GM12878 (cell line): ENCODE measurements around the gene RRAGB. TPM values are rescaled to one million over a fixed set of nuclear protein-coding genes. Genes with fewer than 3 reads are reported as not detected.
A peak's percentile ranks its signal among the peaks of the same experiment; 100 is the strongest.

Experiments used
- ATAC-seq: fragments of 200-7000 bp; cut with Tn5 transposase; 3 replicates; pipeline ENCODE4 v1.9.1; 2020; ENCODE audit warnings: mild to moderate bottlenecking, moderate library complexity
- BruUV-seq: library from RNA; stranded (reverse); fragments of 400-500 nt; replicated peaks from 2 replicates; lab custom pipeline; 2021; lab: Mats Ljungman, UMichigan
- CTCF ChIA-PET: fragments of 300-600 bp; sonication (Branson Sonifier 250); formaldehyde crosslinking; extraction: SDS; loops from one replicate; lab custom pipeline; 2021; ENCODE audit warnings: inconsistent platforms; lab: Yijun Ruan, JAX
- POLR2A ChIA-PET: fragments of 350-600 bp; formaldehyde crosslinking; extraction: SDS; loops from one replicate; lab custom pipeline; 2021; ENCODE audit warnings: inconsistent platforms; lab: Charles Lee
- RAD21 ChIA-PET: fragments of 300-600 bp; sonication (Branson Sonifier 250); formaldehyde crosslinking; loops from one replicate; lab custom pipeline; 2023; ENCODE audit warnings: antibody characterized with exemption; ENCODE audit not compliant: unreplicated experiment; lab: Charles Lee
- SMC1A ChIA-PET: fragments of 300-600 bp; sonication (Branson Sonifier 250); formaldehyde crosslinking; loops from one replicate; lab custom pipeline; 2023; ENCODE audit not compliant: unreplicated experiment, uncharacterized antibody; lab: Charles Lee
- DNase-seq: peaks from one replicate; pipeline ENCODE4 v3.0.0-alpha.2; 2011; ENCODE audit warnings: low read depth, low spot score
- FAIRE-seq: peaks from 3 replicates; lab custom pipeline; 2011; peaks lifted over from hg19 to GRCh38; lab: Jason Lieb, UNC
- H2AFZ ChIP-seq: 2 replicates; pipeline ENCODE4 v1.6.0; 2011; ENCODE audit warnings: low read depth, low read length, control low read depth; ENCODE audit not compliant: control insufficient read depth
- H3K27ac ChIP-seq: 2 replicates; pipeline ENCODE4 v1.5.1; 2011; ENCODE audit warnings: control low read depth; ENCODE audit not compliant: control insufficient read depth, insufficient read depth
- H3K27me3 ChIP-seq, 2 experiments: replicated peaks in 1 of 2; 2 replicates each; pipeline versions ENCODE4 v1.6.0 to v1.6.1; 2011; ENCODE audit warnings: low read length in 1 of 2; ENCODE audit not compliant: control insufficient read depth in 2 of 2, insufficient read depth in 2 of 2
- H3K36me3 ChIP-seq, 2 experiments: 2 replicates each; pipeline ENCODE4 v1.5.1; 2011; ENCODE audit warnings: low read length in 1 of 2; ENCODE audit not compliant: control insufficient read depth in 2 of 2, insufficient read depth in 2 of 2
- H3K4me1 ChIP-seq: 2 replicates; pipeline ENCODE4 v1.6.1; 2011; ENCODE audit warnings: mild to moderate bottlenecking, low read length, moderate library complexity, mixed read lengths; ENCODE audit not compliant: control insufficient read depth, insufficient read depth
- H3K4me2 ChIP-seq: 2 replicates; pipeline ENCODE4 v1.6.0; 2011; ENCODE audit warnings: control low read depth; ENCODE audit not compliant: control insufficient read depth, insufficient read depth
- H3K4me3 ChIP-seq: fragments of 200-600 bp; sonication (generic); 2 replicates; pipeline ENCODE4 v1.5.1; 2016
- H3K79me2 ChIP-seq: 2 replicates; pipeline ENCODE4 v1.6.0; 2011; ENCODE audit warnings: low read length; ENCODE audit not compliant: control insufficient read depth, insufficient read depth
- H3K9ac ChIP-seq: 2 replicates; pipeline ENCODE4 v1.8.0; 2011; ENCODE audit warnings: low read length, control low read depth, mixed read lengths; ENCODE audit not compliant: control insufficient read depth, insufficient read depth
- H3K9me3 ChIP-seq: replicated peaks from 3 replicates; pipeline ENCODE4 v1.5.1; 2011; ENCODE audit warnings: mild to moderate bottlenecking, low read length; ENCODE audit not compliant: control insufficient read depth, insufficient read depth
- H4K20me1 ChIP-seq: 2 replicates; pipeline ENCODE4 v1.6.0; 2011; ENCODE audit not compliant: control insufficient read depth, insufficient read depth
- BACH1 ChIP-seq: fragments of 450-650 bp; IDR thresholded peaks from 2 replicates; pipeline ENCODE4 v1.6.1; 2017; ENCODE audit warnings: mild to moderate bottlenecking, borderline replicate concordance
- BCLAF1 ChIP-seq: fragments of 450-650 bp; IDR thresholded peaks from 2 replicates; pipeline ENCODE4 v1.6.1; 2017; ENCODE audit warnings: antibody characterized with exemption, mild to moderate bottlenecking, moderate library complexity
- BRCA1 ChIP-seq: IDR thresholded peaks from 2 replicates; pipeline ENCODE4 v1.6.1; 2011; ENCODE audit warnings: low read depth, low read length, improper control_type of control experiment
- CBFB ChIP-seq: IDR thresholded peaks from 2 replicates; pipeline ENCODE4 v1.6.1; 2016; ENCODE audit warnings: antibody characterized with exemption, low read depth
- FOS ChIP-seq: IDR thresholded peaks from 3 replicates; pipeline ENCODE4 v1.6.1; 2011; ENCODE audit warnings: borderline replicate concordance; ENCODE audit not compliant: insufficient read length; ENCODE audit errors: extremely low read depth
- IKZF2 ChIP-seq, 2 experiments: fragments of 450-650 bp; IDR thresholded peaks; 2 replicates each; pipeline ENCODE4 v1.6.1; 2017; ENCODE audit warnings: mild to moderate bottlenecking in 2 of 2, moderate library complexity in 2 of 2
- JUNB ChIP-seq: IDR thresholded peaks from 2 replicates; pipeline ENCODE4 v1.6.1; 2016; ENCODE audit warnings: antibody characterized with exemption, mild to moderate bottlenecking
- KLF5 ChIP-seq: fragments of 450-650 bp; IDR thresholded peaks from 2 replicates; pipeline ENCODE4 v1.6.1; 2014; ENCODE audit warnings: mild to moderate bottlenecking; ENCODE audit not compliant: partially characterized antibody
- MEF2A ChIP-seq: IDR thresholded peaks from 2 replicates; pipeline ENCODE4 v1.6.1; 2011; ENCODE audit warnings: low read depth, mild to moderate bottlenecking, low read length, moderate library complexity; ENCODE audit not compliant: insufficient read depth
- MTA2 ChIP-seq: fragments of 450-650 bp; IDR thresholded peaks from 2 replicates; pipeline ENCODE4 v1.6.1; 2016; ENCODE audit warnings: low read depth, mild to moderate bottlenecking, moderate library complexity
- MXI1 ChIP-seq: fragments of 150-350 bp; IDR thresholded peaks from 2 replicates; pipeline ENCODE4 v1.6.1; 2011; ENCODE audit warnings: low read depth, mild to moderate bottlenecking, inconsistent platforms, low read length, improper control_type of control experiment
- PML ChIP-seq: IDR thresholded peaks from 2 replicates; pipeline ENCODE4 v1.6.1; 2012; ENCODE audit warnings: low read length, inconsistent platforms
- POLR2AphosphoS5 ChIP-seq: IDR thresholded peaks from 2 replicates; pipeline ENCODE4 v1.6.1; 2011; ENCODE audit warnings: mild to moderate bottlenecking, low read length, inconsistent platforms
- RCOR1 ChIP-seq: conservative IDR thresholded peaks from 2 replicates; pipeline ENCODE4 v1.6.1; 2012; ENCODE audit warnings: low read depth, low read length, improper control_type of control experiment
- USF1 ChIP-seq: IDR thresholded peaks from 2 replicates; pipeline ENCODE4 v1.6.1; 2011; ENCODE audit warnings: borderline replicate concordance, low read depth, mild to moderate bottlenecking, moderate library complexity, mixed read lengths, low read length; ENCODE audit not compliant: insufficient read depth; ENCODE audit errors: extremely low read length
- ZNF24 ChIP-seq: fragments of 450-650 bp; IDR thresholded peaks from 2 replicates; pipeline ENCODE4 v1.6.1; 2017; ENCODE audit warnings: antibody characterized with exemption, mild to moderate bottlenecking
- ZZZ3 ChIP-seq: IDR thresholded peaks from 2 replicates; pipeline ENCODE4 v1.6.1; 2011; ENCODE audit warnings: low read depth; ENCODE audit not compliant: control insufficient read depth, insufficient read length
- WGBS: methylation state at CpG from one replicate; pipeline ENCODE4 v1.1.6; 2016; ENCODE audit warnings: low lambda C conversion rate; ENCODE audit not compliant: insufficient replicate concordance, insufficient coverage; ENCODE audit errors: missing lambda C conversion rate; 5-methylcytosine and 5-hydroxymethylcytosine counted together
- in situ Hi-C: fragments of 300-500 bp; cut with MboI; formaldehyde crosslinking; loops from 9 replicates; pipeline ENCODE4 v1.14.3; 2018; ENCODE audit warnings: mixed read lengths
- intact Hi-C: fragments of 100-400 bp; cut with micrococcal nuclease; formaldehyde crosslinking; loops from one replicate; pipeline ENCODE4 v1.14.2; 2022; ENCODE audit not compliant: unreplicated experiment
- polyA plus RNA-seq, 11 experiments: library from polyadenylated mRNA; depleted of rRNA in 4 of 11; unstranded in 6 of 11; stranded (reverse) in 5 of 11; fragments of >200 nt; fragmentation: Nextera tagmentation in 4 of 11; fragmentation: Illumina TruSeq in 1 of 11; extraction: Ambion mirVana in 4 of 11; extraction: Trizol in 1 of 11; gene quantifications; 1 replicate in 1 of 11; 2 replicates in 10 of 11; pipeline versions ENCODE4 v1.2.1 to v1.2.3, GENCODE V29; 2011 to 2016; ENCODE audit warnings: inconsistent platforms in 2 of 11, missing spikeins in 2 of 11, low read depth in 1 of 11
- total RNA-seq, 4 experiments: library from RNA; depleted of rRNA in 3 of 4; stranded (reverse); fragments of >200 nt in 3 of 4; fragmentation: Illumina TruSeq in 1 of 4; extraction: Trizol in 1 of 4; gene quantifications; 2 replicates each; pipeline versions ENCODE4 v1.2.1 to v1.2.3, GENCODE V29; 2013 to 2021
- TF ChIP-seq, protein P1 (sequence below): IDR thresholded peaks from 2 replicates; pipeline ENCODE4 v1.6.1; 2012; ENCODE audit warnings: low read depth, low read length, improper control_type of control experiment
- TF ChIP-seq, protein P2 (sequence below): IDR thresholded peaks from 2 replicates; pipeline ENCODE4 v1.6.1; 2011; ENCODE audit warnings: low read depth, mild to moderate bottlenecking, low read length, moderate library complexity, borderline replicate concordance; ENCODE audit errors: extremely low read depth

The RRAGB gene
- total and polyA plus RNA-seq, 10 of the 15 experiments (the other 5 are each of a cell fraction or from before 2014, with no cell fraction given) = 8.2 to 30.8 (median 12.0) TPM

DNA sequence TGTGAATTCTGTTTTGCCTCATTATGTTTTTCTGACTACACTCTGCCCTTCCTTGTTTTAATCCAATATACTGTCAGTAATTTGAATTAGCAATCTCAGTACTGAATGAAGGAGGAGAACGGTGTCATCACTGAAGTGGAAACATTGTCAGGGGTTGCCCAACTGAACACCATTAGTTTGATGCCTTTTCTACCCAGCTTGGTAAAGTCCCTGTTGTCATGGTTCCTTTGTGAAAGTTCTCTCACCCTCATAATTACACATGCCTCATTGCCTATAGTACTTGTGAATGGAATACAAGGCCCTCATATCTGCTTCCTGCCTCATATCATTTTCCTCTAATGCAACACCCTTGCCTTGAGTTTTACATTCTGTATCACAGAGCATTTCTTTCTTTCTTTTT is 76.9 kb downstream of the RRAGB start (continued):
- TF ChIP-seq USF1 (no peak), MTA2 (peak; percentile 59; the same call in 1 of the 2 replicates), MXI1 (0 out of 2 replicates have a peak, but pooled peaks have one; percentile 21)

DNA sequence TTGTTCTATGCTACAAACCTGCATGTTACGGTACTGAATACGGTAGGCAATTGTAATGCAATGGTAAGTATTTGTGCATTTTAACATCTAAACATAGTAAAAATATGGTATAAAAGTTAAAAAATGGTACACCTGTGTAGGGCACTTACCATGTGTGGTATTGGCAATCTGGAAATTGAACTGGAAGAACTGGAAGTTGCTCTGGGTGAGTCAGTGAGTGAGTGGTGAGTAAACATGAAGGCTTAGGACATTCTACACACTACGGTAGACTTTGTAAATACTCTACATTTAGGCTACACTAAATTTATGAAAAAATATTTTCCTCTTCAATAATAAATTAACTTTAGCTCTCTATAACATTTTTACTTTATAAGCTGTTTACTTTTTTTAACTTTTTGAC is 78.9 kb downstream of the RRAGB start:
- ChIA-PET CTCF (no interaction called here), POLR2A (no interaction called here), SMC1A (interaction anchor here (0.7 to 2.6 kb wide), 5 partner anchors 39 to 112 kb away, joined by 3 to 6 read pairs (median 3); no protein-coding TSS in a partner anchor), RAD21 (no interaction called here)
- ATAC-seq = no peak
- Histone ChIP-seq H3K4me3 (no peak overlapping the region), H3K36me3 (no peaks in the 10 kb centered on the region), H4K20me1 (no peaks in the 10 kb centered on the region), H3K27ac (no peak overlapping the region), H3K9me3 (no peaks in the 10 kb centered on the region; the same call in 2 of the 3 replicates), H3K79me2 (no peaks in the 10 kb centered on the region), H2AFZ (no peak overlapping the region), H3K4me1 (no peaks in the 10 kb centered on the region), H3K9ac (no peak overlapping the region), H3K4me2 (no peak overlapping the region), H3K27me3 (no peaks in the 10 kb centered on the region)
- no peak for DNase-seq
- in situ Hi-C loops (no loop called here), intact Hi-C loops (loop anchor here (5.0 to 10.0 kb wide), 2 partner anchors 71 to 82 kb away; partner anchors contain the start of gene RRAGB)
- 20% methylated on average over 3 of the region's 3 CpGs for WGBS
- FAIRE-seq = no peak
- BruUV-seq = no TSS peak
- no peak for TF ChIP-seq ZZZ3
- TF ChIP-seq ZNF24 = no peak
- TF ChIP-seq PML = no peak
- TF ChIP-seq BRCA1 = no peak
- TF ChIP-seq, protein P1, sequence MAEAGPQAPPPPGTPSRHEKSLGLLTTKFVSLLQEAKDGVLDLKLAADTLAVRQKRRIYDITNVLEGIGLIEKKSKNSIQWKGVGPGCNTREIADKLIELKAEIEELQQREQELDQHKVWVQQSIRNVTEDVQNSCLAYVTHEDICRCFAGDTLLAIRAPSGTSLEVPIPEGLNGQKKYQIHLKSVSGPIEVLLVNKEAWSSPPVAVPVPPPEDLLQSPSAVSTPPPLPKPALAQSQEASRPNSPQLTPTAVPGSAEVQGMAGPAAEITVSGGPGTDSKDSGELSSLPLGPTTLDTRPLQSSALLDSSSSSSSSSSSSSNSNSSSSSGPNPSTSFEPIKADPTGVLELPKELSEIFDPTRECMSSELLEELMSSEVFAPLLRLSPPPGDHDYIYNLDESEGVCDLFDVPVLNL = no peak
- TF ChIP-seq JUNB = no peak
- no peak for TF ChIP-seq IKZF2 (IDR thresholded peaks at IDR 0.05)
- TF ChIP-seq POLR2AphosphoS5 = no peak
- no peak for TF ChIP-seq FOS
- TF ChIP-seq BACH1 = no peak
- TF ChIP-seq CBFB = no peak
- no peak for TF ChIP-seq MEF2A
- TF ChIP-seq BCLAF1 = no peak
- no peak for TF ChIP-seq RCOR1
- no peak for TF ChIP-seq KLF5
- TF ChIP-seq, protein P2, sequence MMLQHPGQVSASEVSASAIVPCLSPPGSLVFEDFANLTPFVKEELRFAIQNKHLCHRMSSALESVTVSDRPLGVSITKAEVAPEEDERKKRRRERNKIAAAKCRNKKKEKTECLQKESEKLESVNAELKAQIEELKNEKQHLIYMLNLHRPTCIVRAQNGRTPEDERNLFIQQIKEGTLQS = no peak
